GM12878 (cell line): ENCODE data around the gene DHRS7B.

ENCODE experiments used
- CHD2 ChIP-seq: IDR thresholded peaks from 2 replicates; pipeline ENCODE4 v1.6.1; 2011; ENCODE audit warnings: low read depth, low read length, improper control_type of control experiment, borderline replicate concordance
- NR2F1 ChIP-seq: fragments of 450-650 bp; conservative IDR thresholded peaks from 2 replicates; pipeline ENCODE4 v1.6.1; 2017; ENCODE audit warnings: mild to moderate bottlenecking
- POLR2A ChIP-seq: IDR thresholded peaks from 2 replicates; pipeline ENCODE4 v1.6.1; 2011; ENCODE audit warnings: low read depth, mild to moderate bottlenecking, low read length
- RAD21 ChIP-seq: IDR thresholded peaks from 2 replicates; pipeline ENCODE4 v1.6.1; 2011; ENCODE audit warnings: mild to moderate bottlenecking, low read depth, low read length, moderate library complexity; ENCODE audit not compliant: insufficient read depth
- SMC3 ChIP-seq: IDR thresholded peaks from 2 replicates; pipeline ENCODE4 v1.6.1; 2011; ENCODE audit warnings: low read length, improper control_type of control experiment, borderline replicate concordance
- YY1 ChIP-seq: IDR thresholded peaks from 2 replicates; pipeline ENCODE4 v1.6.1; 2011; ENCODE audit warnings: low read depth, mild to moderate bottlenecking, low read length
- TF ChIP-seq, protein P1 (sequence below), 3 experiments: IDR thresholded peaks in 2 of 3; conservative IDR thresholded peaks in 1 of 3; 2 replicates each; pipeline ENCODE4 v1.5.1; 2011; ENCODE audit warnings: low read depth in 3 of 3, low read length in 3 of 3, mild to moderate bottlenecking in 3 of 3, control low read depth in 2 of 3, moderate library complexity in 2 of 3, inconsistent platforms in 1 of 3, mixed read lengths in 1 of 3; ENCODE audit not compliant: control insufficient read depth in 2 of 3, insufficient read depth in 1 of 3; ENCODE audit errors: extremely low read depth in 1 of 3
- TF ChIP-seq, protein P2 (sequence below): IDR thresholded peaks from 2 replicates; pipeline ENCODE4 v1.6.1; 2012; ENCODE audit warnings: low read depth, low read length, improper control_type of control experiment
- TF ChIP-seq, protein P3 (sequence below): IDR thresholded peaks from 2 replicates; pipeline ENCODE4 v1.6.1; 2012; ENCODE audit warnings: mild to moderate bottlenecking, low read depth, low read length
- TF ChIP-seq, protein P4 (sequence below): IDR thresholded peaks from 2 replicates; pipeline ENCODE4 v1.6.1; 2011; ENCODE audit warnings: low read depth, low read length, improper control_type of control experiment, borderline replicate concordance

DNA sequence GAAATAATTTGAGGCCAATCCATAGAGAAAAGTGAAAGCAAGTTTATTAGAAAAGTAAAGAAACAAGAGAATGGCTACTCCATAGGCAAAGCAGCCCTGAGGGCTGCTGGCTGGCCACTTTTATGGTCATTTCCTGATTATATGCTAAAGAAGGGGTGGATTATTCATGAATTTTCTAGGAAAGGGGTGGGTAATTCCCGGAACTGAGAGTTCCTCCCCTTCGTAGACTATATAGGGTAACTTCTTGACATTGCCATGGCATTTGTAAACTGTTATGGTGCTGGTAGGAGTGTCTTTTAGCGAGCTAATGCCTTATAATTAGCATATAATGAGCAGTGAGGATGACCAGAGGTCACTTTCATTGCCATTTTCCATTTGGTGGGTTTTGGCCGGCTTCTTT, 4.4 kb downstream of the DHRS7B start:
- TF ChIP-seq POLR2A = no peak
- TF ChIP-seq, protein P1, sequence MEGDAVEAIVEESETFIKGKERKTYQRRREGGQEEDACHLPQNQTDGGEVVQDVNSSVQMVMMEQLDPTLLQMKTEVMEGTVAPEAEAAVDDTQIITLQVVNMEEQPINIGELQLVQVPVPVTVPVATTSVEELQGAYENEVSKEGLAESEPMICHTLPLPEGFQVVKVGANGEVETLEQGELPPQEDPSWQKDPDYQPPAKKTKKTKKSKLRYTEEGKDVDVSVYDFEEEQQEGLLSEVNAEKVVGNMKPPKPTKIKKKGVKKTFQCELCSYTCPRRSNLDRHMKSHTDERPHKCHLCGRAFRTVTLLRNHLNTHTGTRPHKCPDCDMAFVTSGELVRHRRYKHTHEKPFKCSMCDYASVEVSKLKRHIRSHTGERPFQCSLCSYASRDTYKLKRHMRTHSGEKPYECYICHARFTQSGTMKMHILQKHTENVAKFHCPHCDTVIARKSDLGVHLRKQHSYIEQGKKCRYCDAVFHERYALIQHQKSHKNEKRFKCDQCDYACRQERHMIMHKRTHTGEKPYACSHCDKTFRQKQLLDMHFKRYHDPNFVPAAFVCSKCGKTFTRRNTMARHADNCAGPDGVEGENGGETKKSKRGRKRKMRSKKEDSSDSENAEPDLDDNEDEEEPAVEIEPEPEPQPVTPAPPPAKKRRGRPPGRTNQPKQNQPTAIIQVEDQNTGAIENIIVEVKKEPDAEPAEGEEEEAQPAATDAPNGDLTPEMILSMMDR (IDR thresholded peaks at IDR 0.05 in 2 of 3, conservative IDR thresholded peaks at IDR 0.05 in 1 of 3; ENCODE audit: control insufficient read depth in 2 of 3, extremely low read depth in 1 of 3, insufficient read depth in 1 of 3, low read depth in 3 of 3, low read length in 3 of 3) = no peak
- TF ChIP-seq, protein P2, sequence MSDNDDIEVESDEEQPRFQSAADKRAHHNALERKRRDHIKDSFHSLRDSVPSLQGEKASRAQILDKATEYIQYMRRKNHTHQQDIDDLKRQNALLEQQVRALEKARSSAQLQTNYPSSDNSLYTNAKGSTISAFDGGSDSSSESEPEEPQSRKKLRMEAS = no peak
- TF ChIP-seq NR2F1 = no peak
- TF ChIP-seq SMC3 = no peak
- TF ChIP-seq YY1 = no peak
- TF ChIP-seq RAD21 = no peak
- no peak for TF ChIP-seq CHD2
- TF ChIP-seq, protein P3, sequence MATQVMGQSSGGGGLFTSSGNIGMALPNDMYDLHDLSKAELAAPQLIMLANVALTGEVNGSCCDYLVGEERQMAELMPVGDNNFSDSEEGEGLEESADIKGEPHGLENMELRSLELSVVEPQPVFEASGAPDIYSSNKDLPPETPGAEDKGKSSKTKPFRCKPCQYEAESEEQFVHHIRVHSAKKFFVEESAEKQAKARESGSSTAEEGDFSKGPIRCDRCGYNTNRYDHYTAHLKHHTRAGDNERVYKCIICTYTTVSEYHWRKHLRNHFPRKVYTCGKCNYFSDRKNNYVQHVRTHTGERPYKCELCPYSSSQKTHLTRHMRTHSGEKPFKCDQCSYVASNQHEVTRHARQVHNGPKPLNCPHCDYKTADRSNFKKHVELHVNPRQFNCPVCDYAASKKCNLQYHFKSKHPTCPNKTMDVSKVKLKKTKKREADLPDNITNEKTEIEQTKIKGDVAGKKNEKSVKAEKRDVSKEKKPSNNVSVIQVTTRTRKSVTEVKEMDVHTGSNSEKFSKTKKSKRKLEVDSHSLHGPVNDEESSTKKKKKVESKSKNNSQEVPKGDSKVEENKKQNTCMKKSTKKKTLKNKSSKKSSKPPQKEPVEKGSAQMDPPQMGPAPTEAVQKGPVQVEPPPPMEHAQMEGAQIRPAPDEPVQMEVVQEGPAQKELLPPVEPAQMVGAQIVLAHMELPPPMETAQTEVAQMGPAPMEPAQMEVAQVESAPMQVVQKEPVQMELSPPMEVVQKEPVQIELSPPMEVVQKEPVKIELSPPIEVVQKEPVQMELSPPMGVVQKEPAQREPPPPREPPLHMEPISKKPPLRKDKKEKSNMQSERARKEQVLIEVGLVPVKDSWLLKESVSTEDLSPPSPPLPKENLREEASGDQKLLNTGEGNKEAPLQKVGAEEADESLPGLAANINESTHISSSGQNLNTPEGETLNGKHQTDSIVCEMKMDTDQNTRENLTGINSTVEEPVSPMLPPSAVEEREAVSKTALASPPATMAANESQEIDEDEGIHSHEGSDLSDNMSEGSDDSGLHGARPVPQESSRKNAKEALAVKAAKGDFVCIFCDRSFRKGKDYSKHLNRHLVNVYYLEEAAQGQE = no peak
- TF ChIP-seq, protein P4, sequence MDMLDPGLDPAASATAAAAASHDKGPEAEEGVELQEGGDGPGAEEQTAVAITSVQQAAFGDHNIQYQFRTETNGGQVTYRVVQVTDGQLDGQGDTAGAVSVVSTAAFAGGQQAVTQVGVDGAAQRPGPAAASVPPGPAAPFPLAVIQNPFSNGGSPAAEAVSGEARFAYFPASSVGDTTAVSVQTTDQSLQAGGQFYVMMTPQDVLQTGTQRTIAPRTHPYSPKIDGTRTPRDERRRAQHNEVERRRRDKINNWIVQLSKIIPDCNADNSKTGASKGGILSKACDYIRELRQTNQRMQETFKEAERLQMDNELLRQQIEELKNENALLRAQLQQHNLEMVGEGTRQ = no peak
